Keratinocyte (primary cell): ENCODE results near the gene SH3D21. TPM values are rescaled to one million over a fixed set of nuclear protein-coding genes. Genes with fewer than 3 reads are reported as not detected.

ENCODE experiments used
- DNase-seq: peaks from one replicate; pipeline ENCODE4 v3.0.0-alpha.2; 2011; ENCODE audit warnings: low read depth, missing footprints, low spot score
- FAIRE-seq: peaks from 2 replicates; lab custom pipeline; 2011; peaks lifted over from hg19 to GRCh38; lab: Jason Lieb, UNC
- H2AFZ ChIP-seq: 2 replicates; pipeline ENCODE4 v1.6.0; 2012; ENCODE audit warnings: low read length, control low read depth, inconsistent platforms; ENCODE audit not compliant: control insufficient read depth
- H3K27ac ChIP-seq: 2 replicates; pipeline ENCODE4 v1.5.1; 2011; ENCODE audit warnings: low read length; ENCODE audit not compliant: control insufficient read depth, insufficient read depth
- H3K27me3 ChIP-seq: 3 replicates; pipeline ENCODE4 v1.6.0; 2011; ENCODE audit warnings: low read length; ENCODE audit not compliant: control insufficient read depth, insufficient read depth; ENCODE audit errors: extremely low read depth
- H3K36me3 ChIP-seq, 2 experiments: 2 replicates in 1 of 2; 3 replicates in 1 of 2; pipeline ENCODE4 v1.5.1; 2011; ENCODE audit warnings: low read length in 2 of 2, mild to moderate bottlenecking in 1 of 2; ENCODE audit not compliant: control insufficient read depth in 2 of 2, insufficient read depth in 2 of 2; ENCODE audit errors: extremely low read depth in 1 of 2
- H3K4me1 ChIP-seq: 3 replicates; pipeline ENCODE4 v1.5.1; 2011; ENCODE audit warnings: low read length; ENCODE audit not compliant: control insufficient read depth, insufficient read depth; ENCODE audit errors: extremely low read depth
- H3K4me2 ChIP-seq: 3 replicates; pipeline ENCODE4 v1.6.0; 2011; ENCODE audit warnings: low read depth, low read length; ENCODE audit not compliant: control insufficient read depth, insufficient read depth; ENCODE audit errors: extremely low read depth
- H3K4me3 ChIP-seq, 3 experiments: fragments of 200-600 bp in 1 of 3; sonication (generic) in 1 of 3; 2 replicates in 2 of 3; 3 replicates in 1 of 3; pipeline ENCODE4 v1.5.1; 2011 to 2016; ENCODE audit warnings: low read length in 3 of 3, mild to moderate bottlenecking in 3 of 3, control low read depth in 2 of 3, inconsistent platforms in 1 of 3, low read depth in 1 of 3, mixed read lengths in 1 of 3, mixed run types in 1 of 3, moderate library complexity in 1 of 3; ENCODE audit not compliant: control insufficient read depth in 2 of 3, insufficient read depth in 2 of 3; ENCODE audit errors: extremely low read depth in 1 of 3
- H3K79me2 ChIP-seq: 2 replicates; pipeline ENCODE4 v1.6.0; 2012; ENCODE audit warnings: low read length; ENCODE audit not compliant: control insufficient read depth, insufficient read depth
- H3K9ac ChIP-seq: 3 replicates; pipeline ENCODE4 v1.6.0; 2011; ENCODE audit warnings: low read length; ENCODE audit not compliant: control insufficient read depth, insufficient read depth; ENCODE audit errors: extremely low read depth
- H3K9me1 ChIP-seq: 3 replicates; pipeline ENCODE4 v1.6.0; 2011; ENCODE audit warnings: low read length; ENCODE audit not compliant: control insufficient read depth, insufficient read depth; ENCODE audit errors: extremely low read depth
- H3K9me3 ChIP-seq: 2 replicates; pipeline ENCODE4 v1.5.1; 2012; ENCODE audit warnings: low read depth, low read length; ENCODE audit not compliant: control insufficient read depth
- H4K20me1 ChIP-seq: 3 replicates; pipeline ENCODE4 v1.6.0; 2011; ENCODE audit warnings: low read length; ENCODE audit not compliant: control insufficient read depth, insufficient read depth; ENCODE audit errors: extremely low read depth
- CTCF ChIP-seq, 3 experiments: IDR thresholded peaks in 1 of 3; conservative IDR thresholded peaks in 1 of 3; optimal IDR thresholded peaks in 1 of 3; 2 replicates in 2 of 3; 3 replicates in 1 of 3; pipeline versions ENCODE3 to v1.5.1; 2011; ENCODE audit warnings: low read length in 3 of 3, mild to moderate bottlenecking in 3 of 3, moderate library complexity in 2 of 3, control low read depth in 1 of 3, inconsistent platforms in 1 of 3; ENCODE audit not compliant: insufficient read depth in 2 of 3; ENCODE audit errors: extremely low read depth in 1 of 3
- EZH2 ChIP-seq: IDR thresholded peaks from one replicate; pipeline ENCODE4 v1.6.1; 2012; ENCODE audit warnings: inconsistent platforms, mild to moderate bottlenecking, low read length, moderate library complexity
- dilution Hi-C: fragments of 300-500 bp; cut with MboI; formaldehyde crosslinking; loops from one replicate; pipeline ENCODE4 v1.7.0; 2020; ENCODE audit warnings: low sequenced_read_pairs; ENCODE audit not compliant: extremely low pct_ligation_motif_present
- polyA plus RNA-seq, 5 experiments: library from polyadenylated mRNA; depleted of rRNA in 3 of 5; stranded (reverse) in 3 of 5; stranded (forward) in 1 of 5; unstranded in 1 of 5; fragments of >200 nt; gene quantifications; 1 replicate in 1 of 5; 2 replicates in 3 of 5; 3 replicates in 1 of 5; pipeline versions ENCODE4 v1.2.1 to v1.2.3, GENCODE V29; 2011 to 2012; ENCODE audit warnings: missing spikeins in 2 of 5, low read depth in 1 of 5, low replicate concordance in 1 of 5

Gene SH3D21
- polyA plus RNA-seq, 1 donor (not counting 4 experiments of a cell fraction or from before 2014, with no cell fraction given), result 7.1 TPM

- no peak for DNase-seq
- dilution Hi-C loops, result no loop called here
- Histone ChIP-seq H3K27ac (peak within 1 kb of the TSS; percentile 14), H3K9me3 (no peaks in the 10 kb centered on the region), H3K9me1 (no peaks in the 10 kb centered on the region), H3K4me2 (peak within 1 kb of the TSS; percentile 82), H3K4me3 (peak within 1 kb of the TSS; percentile 45 to 67 (median 65)), H4K20me1 (no peaks in the 10 kb centered on the region), H2AFZ (peak within 1 kb of the TSS; percentile 16), H3K27me3 (no peaks in the 10 kb centered on the region), H3K79me2 (no peaks in the 10 kb centered on the region), H3K36me3 (peaks cover 1 to 4% of the 10 kb centered on the region in 2 experiments), H3K9ac (peak within 1 kb of the TSS; percentile 69), H3K4me1 (peaks cover 16% of the 10 kb centered on the region)
- no peak for TF ChIP-seq CTCF (optimal IDR thresholded peaks at IDR 0.05 in 1 of 3, IDR thresholded peaks at IDR 0.05 in 1 of 3, conservative IDR thresholded peaks at IDR 0.05 in 1 of 3; ENCODE audit: extremely low read depth in 1 of 3, insufficient read depth in 2 of 3, low read length in 3 of 3)
- no peak for TF ChIP-seq EZH2
- no peak for FAIRE-seq
Measured at GRCh38 chr1:36323636-36324352, 17.6 kb downstream of the SH3D21 start, which contains the start of gene EVA1B. Gene EVA1B (minus strand): TSS chr1:36323645. CDS start chr1:36323037, 608 bp downstream.

- H3K36me3 ChIP-seq, result peaks cover 1 to 4% of the 10 kb centered on the region in 2 experiments
- no peak overlapping the region for H3K4me3 ChIP-seq
- no peak overlapping the region for H3K4me2 ChIP-seq
- peaks cover 16% of the 10 kb centered on the region for H3K4me1 ChIP-seq
- no peaks in the 10 kb centered on the region for H4K20me1 ChIP-seq
- TF ChIP-seq CTCF (optimal IDR thresholded peaks at IDR 0.05 in 1 of 3, IDR thresholded peaks at IDR 0.05 in 1 of 3, conservative IDR thresholded peaks at IDR 0.05 in 1 of 3; ENCODE audit: extremely low read depth in 1 of 3, insufficient read depth in 2 of 3, low read length in 3 of 3) (no peak), EZH2 (no peak)
- DNase-seq, result no peak
- FAIRE-seq, result no peak
- H3K79me2 ChIP-seq, result no peaks in the 10 kb centered on the region
- H3K27ac ChIP-seq, result no peak overlapping the region
- dilution Hi-C loops, result no loop called here
- H3K9me1 ChIP-seq, result no peaks in the 10 kb centered on the region
- no peaks in the 10 kb centered on the region for H3K27me3 ChIP-seq
- no peak overlapping the region for H2AFZ ChIP-seq
- H3K9me3 ChIP-seq, result no peaks in the 10 kb centered on the region
- no peak overlapping the region for H3K9ac ChIP-seq
Measured at GRCh38 chr1:36324353-36324703, 18.2 kb downstream of the SH3D21 start.
